ENCODE data around the gene INTS11.

The INTS11 gene

GRCh38 chr1:1367315-1367714 is 42.9 kb upstream of the INTS11 start:
- H3K27ac ChIP-seq, result no peak overlapping the region
- TF ChIP-seq ZFX (IDR thresholded peaks at IDR 0.05) (no peak), CTCF (conservative IDR thresholded peaks at IDR 0.05) (no peak)

- TF ChIP-seq ZFX (IDR thresholded peaks at IDR 0.05) (no peak), CTCF (conservative IDR thresholded peaks at IDR 0.05) (no peak)
- H3K27ac ChIP-seq, result no peak overlapping the region
Measured at GRCh38 chr1:1366699-1367066, 42.2 kb upstream of the INTS11 start.

GRCh38 chr1:1365875-1366698 is 41.6 kb upstream of the INTS11 start:
- no peak overlapping the region for H3K27ac ChIP-seq
- TF ChIP-seq CTCF (conservative IDR thresholded peaks at IDR 0.05) (no peak), ZFX (IDR thresholded peaks at IDR 0.05) (no peak)

- no peak overlapping the region for H3K27ac ChIP-seq
- TF ChIP-seq ZFX (IDR thresholded peaks at IDR 0.05) (no peak), CTCF (conservative IDR thresholded peaks at IDR 0.05) (no peak)
Measured at GRCh38 chr1:1364266-1364665, 39.8 kb upstream of the INTS11 start.

GRCh38 chr1:1361982-1362423 is 37.5 kb upstream of the INTS11 start:
- no peak overlapping the region for H3K27ac ChIP-seq
- TF ChIP-seq ZFX (IDR thresholded peaks at IDR 0.05) (no peak), CTCF (conservative IDR thresholded peaks at IDR 0.05) (no peak)

GRCh38 chr1:1361233-1361981 is 36.9 kb upstream of the INTS11 start:
- no peak for TF ChIP-seq ZFX (IDR thresholded peaks at IDR 0.05)
- TF ChIP-seq CTCF (conservative IDR thresholded peaks at IDR 0.05), result no peak
- no peak overlapping the region for H3K27ac ChIP-seq

- TF ChIP-seq ZFX (IDR thresholded peaks at IDR 0.05) (no peak), CTCF (conservative IDR thresholded peaks at IDR 0.05) (no peak)
- H3K27ac ChIP-seq, result no peak overlapping the region
Measured at GRCh38 chr1:1360506-1361169, 36.2 kb upstream of the INTS11 start.
